H4 (cell line): ENCODE measurements around the gene IGFL3. TPM values are rescaled to one million over a fixed set of nuclear protein-coding genes. Genes with fewer than 3 reads are reported as not detected.

Source experiments
- DNase-seq: peaks from one replicate; pipeline ENCODE4 v3.0.0-alpha.2; 2015; ENCODE audit warnings: low spot score
- total RNA-seq: library from RNA; depleted of rRNA; stranded (reverse); fragments of >200 nt; shearing (Covaris generic); gene quantifications from 2 replicates; pipeline ENCODE4 v1.2.3, GENCODE V29; 2014; rRNA removed

Gene IGFL3
- total RNA-seq, 1 experiment from 2014 or later: 3.3 TPM

GRCh38 chr19:46076951-46077814, 47.3 kb downstream of the IGFL3 start:
- peak; percentile 70 for DNase-seq

- no peak for DNase-seq
Observed at GRCh38 chr19:46076031-46076880, 48.2 kb downstream of the IGFL3 start.

- DNase-seq: no peak
Observed at GRCh38 chr19:46073268-46073922, 51.1 kb downstream of the IGFL3 start.

Other genes starting within 250 kb of the IGFL3 start
- 8.7 and 13.0 TPM in 2 replicates for gene IRF2BP1, start 238.5 kb downstream of the IGFL3 start, total RNA-seq
- 0.52 and 0.78 TPM in 2 replicates for gene MYPOP, start 222.1 kb downstream of the IGFL3 start, total RNA-seq
- not detected in 2 replicates for gene NANOS2, start 209.9 kb downstream of the IGFL3 start, total RNA-seq
- gene NOVA2, start 150.8 kb downstream of the IGFL3 start, total RNA-seq: 0.19 and 0.37 TPM in 2 replicates
- 1.4 and 3.7 TPM in 2 replicates for gene CCDC61, start 129.2 kb downstream of the IGFL3 start, total RNA-seq
- gene PGLYRP1, start 101.6 kb downstream of the IGFL3 start, total RNA-seq: not detected in 2 replicates
- gene IGFL4, start 83.7 kb downstream of the IGFL3 start, total RNA-seq: not detected in 2 replicates
- not detected in 2 replicates for gene IGFL2, start 23.6 kb upstream of the IGFL3 start, total RNA-seq
- not detected in 2 replicates for gene IGFL1, start 105.1 kb upstream of the IGFL3 start, total RNA-seq
- not detected in 2 replicates for gene HIF3A, start 172.4 kb upstream of the IGFL3 start, total RNA-seq
- 48.7 and 59.1 TPM in 2 replicates for gene PPP5C, start 222.4 kb upstream of the IGFL3 start, total RNA-seq